COLO668 (cell line): ENCODE measurements around the gene CBL.
A peak's percentile ranks its signal among the peaks of the same experiment; 100 is the strongest.

Experiments
- DNase-seq: peaks from one replicate; lab custom pipeline; 2025; ENCODE audit not compliant: unreplicated experiment; lab: John Stamatoyannopoulos, UW

Gene CBL

GRCh38 chr11:119309411-119309810 lies 103.3 kb downstream of the CBL start:
- DNase-seq, result no peak

- DNase-seq, result no peak
Observed at GRCh38 chr11:119309953-119310681, 104.0 kb downstream of the CBL start.

- no peak for DNase-seq
Observed at GRCh38 chr11:119310682-119311052, 104.5 kb downstream of the CBL start.

GRCh38 chr11:119314726-119315125 lies 108.6 kb downstream of the CBL start:
- no peak for DNase-seq

GRCh38 chr11:119315131-119316015 lies 109.2 kb downstream of the CBL start:
- DNase-seq, result peak; percentile 73

- peak; percentile 55 for DNase-seq
Observed at GRCh38 chr11:119316016-119316728, 110.0 kb downstream of the CBL start.

GRCh38 chr11:119316729-119317591 lies 110.8 kb downstream of the CBL start, which contains the start of gene MCAM:
MCAM (minus strand) TSS chr11:119317130; CDS start chr11:119317101, 29 bp downstream.
- DNase-seq, result peak; percentile 43

- DNase-seq, result no peak
Observed at GRCh38 chr11:119317592-119318239, 111.6 kb downstream of the CBL start.

- no peak for DNase-seq
Observed at GRCh38 chr11:119318240-119319135, 112.3 kb downstream of the CBL start.

- no peak for DNase-seq
Observed at GRCh38 chr11:119319136-119319699, 113.1 kb downstream of the CBL start.

GRCh38 chr11:119319700-119320239 lies 113.6 kb downstream of the CBL start:
- DNase-seq, result no peak

- no peak for DNase-seq
Observed at GRCh38 chr11:119320240-119320775, 114.2 kb downstream of the CBL start.

GRCh38 chr11:119320776-119321524 lies 114.8 kb downstream of the CBL start:
- DNase-seq, result peak; percentile 56

- no peak for DNase-seq
Observed at GRCh38 chr11:119322360-119322739, 116.2 kb downstream of the CBL start.

- no peak for DNase-seq
Observed at GRCh38 chr11:119322921-119323531, 116.9 kb downstream of the CBL start.

GRCh38 chr11:119323532-119324033 lies 117.4 kb downstream of the CBL start:
- peak; percentile 75 for DNase-seq

GRCh38 chr11:119324189-119324588 lies 118.0 kb downstream of the CBL start:
- DNase-seq, result no peak
